GM19035 (cell line): ENCODE data around the gene SHROOM1.
"Not testable (repeated sequence)": the region's sequence is repeated elsewhere in the genome, so short reads cannot be mapped to it uniquely, and the experiment has no call there.

ENCODE experiments used
- ATAC-seq: cut with Tn5 transposase; IDR thresholded peaks from one replicate; pipeline ENCODE4 v1.9.1; 2021; ENCODE audit not compliant: unreplicated experiment

The SHROOM1 gene

DNA sequence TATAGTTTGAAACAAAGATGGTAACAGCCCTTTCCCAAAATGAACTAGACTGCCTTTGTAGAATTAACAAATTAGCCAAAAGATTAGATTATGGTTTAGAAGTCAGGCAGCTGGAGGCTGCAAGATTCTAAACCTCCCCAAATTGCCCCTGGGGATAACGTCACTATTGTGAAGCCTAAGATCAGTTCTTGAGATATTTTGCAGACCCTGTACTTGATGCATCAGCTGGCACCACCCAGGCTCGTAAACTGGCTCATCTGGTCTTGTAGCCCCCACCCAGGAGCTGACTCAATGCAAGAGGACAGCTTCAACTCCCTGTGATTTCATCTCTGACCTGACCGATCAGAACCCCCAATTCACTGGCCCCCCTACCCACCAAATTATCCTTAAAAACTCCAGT is 21.6 kb downstream of the SHROOM1 start:
- ATAC-seq = no peak

DNA sequence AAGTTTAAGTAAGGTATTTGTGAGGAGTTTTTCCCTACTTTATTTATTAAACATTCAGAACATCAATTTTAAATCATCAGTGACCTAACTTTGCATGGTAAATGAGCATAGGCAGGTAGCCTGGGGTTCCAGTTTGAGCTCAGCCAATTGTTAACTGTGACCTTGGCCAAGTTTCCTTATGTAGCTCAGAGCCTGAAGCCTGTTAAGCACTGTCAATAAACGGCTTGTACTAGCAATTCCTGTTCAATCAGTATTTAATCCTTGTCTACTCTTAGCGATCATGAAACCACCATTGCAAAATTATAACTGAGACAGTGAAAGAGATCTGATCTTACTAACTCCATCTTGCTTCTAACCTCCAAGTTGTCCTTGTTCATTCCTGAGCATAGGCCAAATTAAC is 22.0 kb downstream of the SHROOM1 start:
- no peak for ATAC-seq

DNA sequence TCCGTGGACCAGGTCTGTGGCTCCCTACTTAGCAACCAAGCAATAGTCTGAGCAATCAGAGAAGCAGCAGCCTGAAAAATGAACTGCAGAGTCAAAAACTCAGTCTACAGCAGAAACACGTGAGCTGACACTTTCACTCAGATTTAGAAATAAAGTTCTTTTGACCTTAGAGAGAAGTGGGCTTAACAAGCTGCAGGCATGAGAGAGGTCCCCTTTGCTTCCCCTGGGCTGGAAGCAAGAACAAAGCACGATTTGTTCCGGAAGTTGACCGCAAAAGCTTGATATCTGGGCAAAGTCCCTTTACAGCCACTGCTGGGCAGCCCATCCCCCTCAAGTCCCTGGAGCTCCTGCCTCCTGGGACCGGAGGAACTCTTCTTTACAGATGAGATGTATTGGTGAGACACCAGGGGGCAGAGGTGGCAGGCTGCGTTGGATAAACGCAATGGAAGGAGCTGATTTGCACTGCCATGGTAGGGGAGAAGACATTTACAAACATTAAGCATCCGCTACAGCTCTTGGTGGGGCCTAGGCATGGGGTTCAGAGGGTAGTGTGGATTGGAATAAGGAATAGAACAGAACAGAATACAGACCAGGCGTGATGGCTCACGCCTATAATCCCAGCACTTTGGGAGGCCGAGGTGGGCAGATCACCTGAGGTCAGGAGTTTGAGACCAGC is 23.1 kb downstream of the SHROOM1 start:
- no peak for ATAC-seq

DNA sequence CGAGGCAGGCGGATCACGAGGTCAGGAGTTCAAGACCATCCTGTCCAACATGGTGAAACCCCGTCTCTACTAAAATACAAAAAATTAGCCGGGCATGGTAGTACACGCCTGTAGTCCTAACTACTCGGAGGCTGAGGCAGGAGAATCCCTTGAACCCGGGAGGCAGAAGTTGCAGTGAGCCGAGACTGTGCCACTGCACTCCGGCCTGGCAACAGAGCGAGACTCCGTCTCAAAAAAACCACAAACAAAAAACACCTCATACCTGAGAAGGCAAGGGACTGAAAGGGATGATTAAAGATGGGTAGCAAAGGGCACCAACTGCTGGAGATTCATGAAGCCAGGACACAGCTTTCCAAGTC is 23.7 kb downstream of the SHROOM1 start:
- ATAC-seq = not testable (repeated sequence)

DNA sequence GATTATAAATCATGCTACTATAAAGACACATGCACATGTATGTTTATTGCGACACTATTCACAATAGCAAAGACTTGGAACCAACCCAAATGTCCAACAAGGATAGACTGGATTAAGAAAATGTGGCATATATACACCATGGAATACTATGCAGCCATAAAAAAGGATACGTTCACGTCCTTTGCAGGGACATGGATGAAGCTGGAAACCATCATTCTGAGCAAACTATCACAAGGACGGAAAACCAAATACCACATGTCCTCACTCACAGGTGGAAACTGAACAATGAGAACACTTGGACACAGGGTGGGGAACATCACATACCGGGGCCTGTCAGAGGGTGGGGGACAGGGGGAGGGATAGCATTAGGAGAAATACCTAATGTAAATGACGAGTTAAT is 24.6 kb downstream of the SHROOM1 start:
- not testable (repeated sequence) for ATAC-seq

DNA sequence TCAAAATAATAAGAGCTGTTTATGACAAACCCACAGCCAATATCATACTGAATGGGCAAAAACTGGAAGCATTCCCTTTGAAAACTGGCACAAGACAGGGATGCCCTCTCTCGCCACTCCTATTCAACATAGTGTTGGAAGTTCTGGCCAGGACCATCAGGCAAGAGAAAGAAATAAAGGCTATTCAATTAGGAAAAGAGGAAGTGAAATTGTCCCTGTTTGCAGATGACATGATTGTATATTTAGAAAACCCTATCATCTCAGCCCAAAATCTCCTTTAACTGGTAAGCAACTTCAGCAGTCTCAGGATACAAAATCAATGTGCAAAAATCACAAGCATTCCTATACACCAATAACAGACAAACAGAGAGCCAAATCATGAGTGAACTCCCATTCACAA is 26.2 kb downstream of the SHROOM1 start:
- ATAC-seq = not testable (repeated sequence)

DNA sequence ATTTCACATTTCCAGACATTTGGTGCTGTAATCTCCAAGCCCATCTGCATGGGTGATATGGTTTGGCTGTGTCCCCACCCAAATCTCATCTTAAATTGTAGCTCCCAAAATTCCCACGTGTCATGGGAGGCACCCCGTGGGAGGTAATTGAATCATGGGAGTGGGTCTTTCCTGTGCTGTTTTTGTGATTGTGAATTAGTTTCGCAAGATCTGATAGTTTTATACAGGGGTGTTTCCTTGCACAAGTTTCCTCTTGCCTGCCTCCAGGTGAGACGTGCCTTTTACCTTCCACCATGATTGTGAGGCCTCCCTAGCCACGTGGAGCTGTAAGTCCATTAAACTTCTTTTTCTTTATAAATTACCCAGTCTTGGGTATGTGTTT is 27.8 kb downstream of the SHROOM1 start:
- ATAC-seq = not testable (repeated sequence)

DNA sequence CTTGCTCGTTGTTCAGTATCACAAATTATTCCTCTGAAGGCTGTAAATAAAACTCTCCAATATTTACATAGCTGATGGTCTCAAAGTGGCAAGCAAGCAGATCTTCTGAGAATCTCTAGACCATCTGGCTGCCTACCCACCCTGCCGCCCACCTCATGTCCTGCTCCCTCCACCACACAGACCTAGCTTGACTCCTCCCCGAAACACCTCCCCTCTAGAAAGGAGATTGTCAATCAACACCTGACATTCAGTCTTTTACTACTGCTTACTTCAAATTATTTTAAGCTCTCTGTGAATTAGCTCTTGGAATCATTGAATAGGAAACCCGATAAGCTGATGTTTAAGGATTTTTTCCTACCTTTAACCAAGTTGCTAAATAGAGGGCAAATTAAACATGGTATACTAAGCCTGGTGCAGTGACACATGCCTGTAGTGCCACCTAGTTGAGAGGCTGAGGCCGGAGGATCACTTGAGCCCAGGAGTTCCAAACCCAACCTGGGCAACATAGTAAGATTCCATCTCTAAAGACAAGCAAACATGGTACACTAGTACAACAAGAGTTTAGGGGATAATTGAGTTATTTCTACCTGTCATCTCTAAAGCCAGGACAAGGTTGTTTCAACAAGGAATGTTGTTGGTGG is 28.3 kb downstream of the SHROOM1 start:
- ATAC-seq = no peak

DNA sequence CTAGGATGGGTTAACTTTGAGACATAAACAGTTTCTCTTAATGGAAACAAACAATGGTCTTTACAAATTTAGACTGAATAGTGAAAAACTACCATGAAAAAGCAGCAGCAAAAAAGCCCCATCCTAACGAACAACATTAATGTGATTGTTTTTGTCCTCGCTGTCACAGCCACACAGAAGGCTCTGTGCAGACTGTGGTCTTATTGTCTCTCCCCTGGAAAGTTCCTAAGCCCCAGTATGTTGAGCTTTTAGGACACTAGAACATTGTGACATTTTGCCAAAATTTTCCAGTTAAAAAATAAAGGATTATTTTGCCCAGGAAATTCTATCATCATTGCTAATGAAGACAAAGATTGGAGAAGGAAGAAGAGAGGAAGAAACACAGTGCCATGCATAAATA is 29.9 kb downstream of the SHROOM1 start:
- ATAC-seq = no peak

DNA sequence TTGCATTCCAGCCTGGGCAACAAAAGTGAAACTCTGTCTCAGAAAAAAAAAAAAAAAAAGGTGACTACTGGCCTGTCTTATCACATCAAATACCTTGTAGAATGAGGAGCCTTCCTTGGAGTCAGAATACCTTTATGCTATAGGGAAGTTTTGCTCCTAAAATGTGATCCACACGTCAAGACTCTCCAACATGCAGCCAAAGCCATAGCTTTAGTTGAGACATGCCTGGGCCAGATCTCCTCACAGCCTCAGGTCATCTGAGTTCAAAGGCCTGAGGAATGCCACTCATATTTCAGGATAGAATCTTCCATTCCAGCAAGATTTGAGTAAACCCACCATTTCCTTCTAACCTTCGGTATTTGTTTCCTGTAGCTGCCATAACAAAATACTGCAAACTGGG is 31.1 kb downstream of the SHROOM1 start:
- ATAC-seq = no peak

DNA sequence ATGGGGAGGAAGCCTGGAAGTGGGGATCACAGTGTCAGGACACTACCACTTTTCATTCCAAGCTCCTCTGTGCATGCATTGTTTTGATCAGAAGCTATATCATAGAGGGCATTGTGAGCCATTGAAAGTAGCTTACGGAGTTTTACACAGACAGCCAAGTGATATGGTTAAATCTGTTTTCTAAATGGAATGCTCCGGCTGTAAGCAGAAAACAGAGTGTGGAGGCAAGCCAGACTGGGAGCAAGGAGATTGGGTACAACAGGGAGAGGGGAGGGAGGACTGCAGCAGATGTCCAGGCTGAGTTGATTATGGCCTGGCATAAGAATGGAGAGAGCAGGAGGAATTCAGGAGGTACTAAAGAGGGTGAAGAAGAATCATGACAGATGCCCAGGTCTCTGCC is 32.8 kb downstream of the SHROOM1 start:
- no peak for ATAC-seq

DNA sequence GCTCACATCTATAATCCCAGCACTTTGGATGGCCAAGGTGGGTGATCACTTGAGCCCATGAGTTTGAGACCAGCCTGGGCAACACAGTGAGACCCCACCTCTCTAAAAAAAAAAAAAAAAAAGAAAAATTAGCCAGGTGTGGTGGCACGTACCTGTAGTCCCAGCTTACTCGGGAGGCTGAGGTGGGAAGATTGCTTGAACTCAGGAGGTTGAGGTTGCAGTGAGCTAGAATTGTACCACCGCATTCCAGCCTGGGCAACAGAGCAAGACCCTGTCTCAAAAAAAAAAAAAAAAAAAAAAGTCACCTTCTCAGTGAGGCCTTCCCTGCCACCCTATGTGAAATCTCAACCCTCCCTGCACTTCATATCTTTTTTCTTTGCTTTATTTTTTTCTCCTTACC is 39.4 kb downstream of the SHROOM1 start:
- ATAC-seq = no peak

DNA sequence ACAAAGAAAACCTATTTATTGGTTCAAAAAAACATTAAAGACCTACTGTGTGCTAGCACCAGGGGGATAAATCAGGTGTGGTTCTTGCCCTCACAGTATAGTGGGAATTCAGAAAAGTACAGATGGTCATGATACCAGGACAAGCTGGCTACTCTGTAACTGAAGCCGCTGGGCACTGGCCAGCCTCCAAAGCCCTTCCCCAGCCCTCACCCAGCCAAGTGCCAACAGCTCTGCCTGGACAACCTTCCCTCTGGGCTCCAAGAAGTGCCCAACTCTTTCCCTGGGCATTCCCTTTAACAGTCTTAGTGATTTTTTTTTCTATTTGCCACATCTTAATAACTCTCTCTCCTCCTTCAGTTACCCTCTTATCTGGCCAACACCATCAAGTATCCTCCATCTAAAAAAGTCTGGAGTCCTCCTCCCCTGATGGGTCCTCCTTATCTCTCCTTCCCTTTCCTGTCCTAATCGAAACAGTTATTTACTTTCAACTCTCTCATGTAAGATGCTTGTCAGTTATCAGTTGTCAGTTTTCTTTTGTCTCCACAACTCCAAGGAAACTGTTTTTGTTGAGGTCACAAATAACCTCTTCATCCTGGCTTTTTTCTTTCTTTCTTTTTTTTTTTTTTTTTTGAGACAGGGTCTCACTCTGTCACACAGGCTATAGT is 40.1 kb downstream of the SHROOM1 start:
- no peak for ATAC-seq

DNA sequence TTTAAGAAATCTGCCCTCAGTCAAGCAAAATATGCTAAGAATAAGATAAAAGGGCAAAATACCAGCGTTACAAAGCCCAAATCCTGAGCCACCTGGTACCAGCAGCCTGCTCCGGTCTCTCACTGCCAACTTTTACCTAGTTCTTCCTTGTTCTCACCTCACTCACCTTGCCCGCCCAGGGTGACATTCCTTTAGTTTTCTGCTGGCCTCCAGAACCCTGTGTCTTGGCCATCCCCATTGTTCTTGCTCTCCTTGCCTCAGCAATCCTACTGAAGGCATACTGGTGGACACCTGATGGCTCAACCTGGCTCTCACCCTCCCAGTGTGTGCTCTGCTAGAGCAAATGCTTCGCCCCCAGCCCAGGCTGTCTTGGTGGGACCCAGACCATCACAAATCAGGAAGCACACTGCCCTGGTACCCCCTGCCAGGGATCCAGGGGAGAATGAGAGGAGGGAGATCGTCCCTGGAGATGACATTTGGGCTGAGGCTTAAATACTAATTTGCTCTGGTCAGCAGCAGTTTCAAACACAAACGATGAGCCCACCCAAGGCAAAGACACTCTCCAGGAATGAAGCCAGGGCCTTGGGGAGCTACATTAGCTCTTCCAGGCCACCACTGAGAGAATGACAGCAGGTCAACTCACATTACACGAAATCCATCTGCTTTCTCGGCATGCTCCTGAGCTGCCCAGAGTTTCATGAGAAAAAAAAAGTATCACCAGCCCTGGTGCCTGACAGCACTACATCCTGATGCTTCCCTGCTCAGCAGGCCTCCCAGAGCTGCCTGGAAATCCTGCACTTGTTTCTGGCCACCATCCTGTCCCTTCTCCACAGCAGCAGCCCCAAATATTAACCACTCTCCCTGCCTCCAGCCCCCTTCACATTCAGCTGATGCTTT is 41.2 kb downstream of the SHROOM1 start:
- no peak for ATAC-seq

DNA sequence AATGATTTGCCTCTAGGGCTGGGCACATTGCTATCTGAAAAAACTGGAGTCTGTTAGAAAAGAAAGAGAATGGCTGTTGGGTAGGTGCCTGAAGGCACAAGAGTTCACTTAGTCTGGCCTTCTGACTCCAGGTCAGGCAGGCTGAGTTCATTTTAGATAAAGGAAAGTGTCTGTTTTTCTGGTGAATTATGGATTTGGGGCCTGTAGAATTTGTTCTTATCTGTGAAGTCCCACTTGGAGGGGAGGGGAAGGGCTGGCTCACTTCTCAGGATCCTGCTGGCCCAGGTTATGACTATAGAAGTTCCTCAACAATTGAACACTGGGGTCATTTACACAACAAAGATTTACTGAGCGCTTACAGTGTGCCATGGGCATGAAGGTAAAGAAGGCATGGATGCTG is 41.9 kb downstream of the SHROOM1 start:
- ATAC-seq = no peak

DNA sequence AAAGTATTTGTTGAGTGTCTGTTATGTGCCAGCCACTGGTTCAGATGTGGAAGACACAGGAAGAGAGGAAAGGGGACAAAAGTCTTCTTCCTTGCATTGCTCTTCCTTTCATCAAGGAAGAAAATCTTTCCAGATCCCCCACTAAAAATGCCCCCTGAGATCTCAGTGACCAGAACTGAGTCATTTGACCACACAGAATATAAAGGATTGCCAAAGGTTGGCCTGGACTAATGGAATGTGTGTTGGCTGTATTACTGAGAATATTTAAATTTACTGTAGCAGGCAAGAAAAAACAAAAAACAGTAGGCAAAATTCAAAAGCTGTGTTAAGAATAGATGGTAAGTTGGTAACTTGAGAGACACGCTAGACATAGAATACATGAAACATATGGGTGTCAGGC is 43.4 kb downstream of the SHROOM1 start:
- ATAC-seq = no peak

DNA sequence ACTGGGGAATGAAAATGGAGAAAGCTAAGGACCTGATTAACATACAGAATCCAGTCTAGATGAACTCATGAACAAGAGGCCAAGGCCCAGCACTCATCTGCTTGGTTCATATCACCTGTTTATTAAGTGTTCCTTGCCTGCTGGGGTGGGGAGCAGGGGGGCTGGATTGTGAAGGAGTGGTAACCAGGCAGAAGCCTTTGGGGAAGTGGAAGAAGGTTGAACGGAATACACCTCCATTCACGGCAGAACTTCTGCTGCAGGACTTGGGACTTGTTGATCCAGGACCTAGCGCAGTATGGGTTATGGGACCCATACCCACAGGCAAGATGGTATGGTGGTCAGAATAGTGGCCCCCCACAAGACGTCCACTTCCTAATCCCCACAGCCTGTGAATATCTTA is 44.6 kb downstream of the SHROOM1 start:
- ATAC-seq = no peak

DNA sequence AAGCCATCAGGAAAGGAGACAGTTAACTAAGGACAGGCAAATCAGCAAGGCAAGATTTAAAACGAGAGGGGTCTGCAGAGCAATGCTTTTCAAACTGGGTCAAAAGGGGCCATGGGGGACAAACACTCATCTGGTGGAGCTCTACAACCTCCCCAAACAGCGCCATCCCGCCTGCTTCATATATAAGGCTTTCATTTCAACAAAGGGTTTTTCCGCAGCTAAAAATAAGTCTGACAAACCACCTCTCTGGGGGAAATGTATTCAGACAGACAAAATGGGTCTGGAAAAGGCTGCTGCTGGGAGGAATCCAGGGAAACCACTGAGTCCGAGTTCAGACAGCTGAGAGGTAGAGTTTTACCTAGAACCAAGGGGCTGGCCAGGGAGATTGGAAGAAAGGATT is 45.1 kb downstream of the SHROOM1 start:
- ATAC-seq = no peak

DNA sequence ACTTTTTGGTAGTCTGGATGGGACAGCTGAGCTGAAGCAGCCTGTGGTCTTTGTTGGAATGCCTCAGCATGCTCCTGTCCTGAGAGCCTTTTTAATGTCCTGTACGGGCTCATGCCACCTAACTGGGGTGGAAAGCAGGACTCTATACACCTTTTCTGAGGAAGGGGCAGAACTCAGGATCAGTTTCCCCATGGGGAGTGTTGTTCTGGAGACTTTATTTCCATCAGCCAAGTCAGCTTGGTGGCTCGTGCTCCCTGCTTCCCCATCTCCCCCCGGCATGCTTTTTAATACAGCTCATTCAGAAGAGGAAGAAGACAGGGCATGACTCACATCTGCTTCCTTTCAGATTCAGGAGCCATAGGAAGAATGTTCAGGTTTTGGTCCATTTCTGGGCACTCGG is 48.3 kb downstream of the SHROOM1 start:
- ATAC-seq = no peak

DNA sequence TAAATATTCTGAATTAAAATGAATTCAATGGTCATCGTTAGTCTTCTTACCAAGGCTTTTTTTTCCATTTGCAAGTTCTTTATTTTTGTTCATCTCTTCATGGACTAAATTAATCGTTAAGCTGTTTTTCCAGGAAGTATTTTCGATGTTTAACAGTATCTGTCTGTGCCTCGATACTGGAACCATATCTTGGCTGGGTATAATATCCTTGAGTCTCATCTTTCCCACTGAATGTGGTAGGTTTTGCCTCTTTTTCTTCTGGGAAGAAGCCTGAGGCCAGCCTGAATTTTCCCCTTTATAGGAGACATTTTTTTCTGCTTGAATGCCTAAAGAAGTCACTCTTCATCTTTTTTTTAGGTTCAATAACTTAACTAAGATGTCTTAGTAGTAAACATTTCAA is 49.4 kb downstream of the SHROOM1 start:
- ATAC-seq = no peak

DNA sequence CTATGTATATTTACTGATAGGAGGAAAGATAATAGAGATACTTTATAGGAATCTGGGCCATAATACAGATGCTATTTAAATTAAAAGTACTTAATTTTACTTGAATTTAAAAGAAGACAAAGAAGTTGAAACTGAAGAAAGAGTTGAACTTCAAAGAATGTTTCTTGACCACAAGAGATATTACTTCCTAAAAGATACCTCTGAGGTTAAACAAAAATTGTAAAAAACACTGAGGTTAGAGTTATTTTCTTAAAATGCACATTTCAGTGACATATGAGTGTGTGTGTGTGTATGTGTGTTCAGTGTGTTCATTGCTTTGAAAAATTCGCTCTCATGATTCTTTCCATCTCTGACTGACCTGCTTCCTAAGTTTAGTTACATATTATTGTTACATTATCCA is 49.9 kb downstream of the SHROOM1 start:
- ATAC-seq = no peak

DNA sequence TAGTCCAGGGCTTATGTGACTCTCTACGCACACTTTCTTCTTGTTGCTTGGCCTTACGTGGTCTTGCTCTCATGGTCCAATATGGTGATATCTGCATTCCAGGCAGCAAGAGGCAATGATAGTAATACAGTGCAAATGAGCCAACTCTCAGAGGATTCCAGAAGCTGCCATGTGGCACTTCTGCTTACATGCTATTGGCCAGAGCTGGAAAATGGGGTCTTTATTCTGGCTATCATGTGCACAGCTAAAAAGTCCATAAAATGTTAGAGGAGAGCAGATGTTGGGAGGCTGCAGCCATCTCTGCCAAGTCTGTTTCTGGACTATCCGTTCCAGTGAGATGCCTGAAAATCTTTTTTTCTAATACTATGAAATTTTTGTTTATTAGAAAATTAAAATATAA is 50.5 kb downstream of the SHROOM1 start:
- ATAC-seq = no peak
